GM12878 (cell line): ENCODE data around the gene ARHGAP6. TPM values are rescaled to one million over a fixed set of nuclear protein-coding genes. Genes with fewer than 3 reads are reported as not detected.
A peak's percentile ranks its signal among the peaks of the same experiment; 100 is the strongest.

Experiments
- ATAC-seq: fragments of 200-7000 bp; cut with Tn5 transposase; 3 replicates; pipeline ENCODE4 v1.9.1; 2020; ENCODE audit warnings: mild to moderate bottlenecking, moderate library complexity
- BruUV-seq: library from RNA; stranded (reverse); fragments of 400-500 nt; replicated peaks from 2 replicates; lab custom pipeline; 2021; lab: Mats Ljungman, UMichigan
- CTCF ChIA-PET: fragments of 300-600 bp; sonication (Branson Sonifier 250); formaldehyde crosslinking; extraction: SDS; loops from one replicate; lab custom pipeline; 2021; ENCODE audit warnings: inconsistent platforms; lab: Yijun Ruan, JAX
- POLR2A ChIA-PET: fragments of 350-600 bp; formaldehyde crosslinking; extraction: SDS; loops from one replicate; lab custom pipeline; 2021; ENCODE audit warnings: inconsistent platforms; lab: Charles Lee
- RAD21 ChIA-PET: fragments of 300-600 bp; sonication (Branson Sonifier 250); formaldehyde crosslinking; loops from one replicate; lab custom pipeline; 2023; ENCODE audit warnings: antibody characterized with exemption; ENCODE audit not compliant: unreplicated experiment; lab: Charles Lee
- SMC1A ChIA-PET: fragments of 300-600 bp; sonication (Branson Sonifier 250); formaldehyde crosslinking; loops from one replicate; lab custom pipeline; 2023; ENCODE audit not compliant: unreplicated experiment, uncharacterized antibody; lab: Charles Lee
- DNase-seq: peaks from one replicate; pipeline ENCODE4 v3.0.0-alpha.2; 2011; ENCODE audit warnings: low read depth, low spot score
- FAIRE-seq: peaks from 3 replicates; lab custom pipeline; 2011; peaks lifted over from hg19 to GRCh38; lab: Jason Lieb, UNC
- H2AFZ ChIP-seq: 2 replicates; pipeline ENCODE4 v1.6.0; 2011; ENCODE audit warnings: low read depth, low read length, control low read depth; ENCODE audit not compliant: control insufficient read depth
- H3K27ac ChIP-seq: 2 replicates; pipeline ENCODE4 v1.5.1; 2011; ENCODE audit warnings: control low read depth; ENCODE audit not compliant: control insufficient read depth, insufficient read depth
- H3K27me3 ChIP-seq, 2 experiments: replicated peaks in 1 of 2; 2 replicates each; pipeline versions ENCODE4 v1.6.0 to v1.6.1; 2011; ENCODE audit warnings: low read length in 1 of 2; ENCODE audit not compliant: control insufficient read depth in 2 of 2, insufficient read depth in 2 of 2
- H3K36me3 ChIP-seq, 2 experiments: 2 replicates each; pipeline ENCODE4 v1.5.1; 2011; ENCODE audit warnings: low read length in 1 of 2; ENCODE audit not compliant: control insufficient read depth in 2 of 2, insufficient read depth in 2 of 2
- H3K4me1 ChIP-seq: 2 replicates; pipeline ENCODE4 v1.6.1; 2011; ENCODE audit warnings: mild to moderate bottlenecking, low read length, moderate library complexity, mixed read lengths; ENCODE audit not compliant: control insufficient read depth, insufficient read depth
- H3K4me2 ChIP-seq: 2 replicates; pipeline ENCODE4 v1.6.0; 2011; ENCODE audit warnings: control low read depth; ENCODE audit not compliant: control insufficient read depth, insufficient read depth
- H3K4me3 ChIP-seq: fragments of 200-600 bp; sonication (generic); 2 replicates; pipeline ENCODE4 v1.5.1; 2016
- H3K79me2 ChIP-seq: 2 replicates; pipeline ENCODE4 v1.6.0; 2011; ENCODE audit warnings: low read length; ENCODE audit not compliant: control insufficient read depth, insufficient read depth
- H3K9ac ChIP-seq: 2 replicates; pipeline ENCODE4 v1.8.0; 2011; ENCODE audit warnings: low read length, control low read depth, mixed read lengths; ENCODE audit not compliant: control insufficient read depth, insufficient read depth
- H3K9me3 ChIP-seq: replicated peaks from 3 replicates; pipeline ENCODE4 v1.5.1; 2011; ENCODE audit warnings: mild to moderate bottlenecking, low read length; ENCODE audit not compliant: control insufficient read depth, insufficient read depth
- H4K20me1 ChIP-seq: 2 replicates; pipeline ENCODE4 v1.6.0; 2011; ENCODE audit not compliant: control insufficient read depth, insufficient read depth
- CTCF ChIP-seq, 3 experiments: IDR thresholded peaks in 2 of 3; conservative IDR thresholded peaks in 1 of 3; 2 replicates each; pipeline ENCODE4 v1.5.1; 2011; ENCODE audit warnings: low read depth in 3 of 3, low read length in 3 of 3, mild to moderate bottlenecking in 3 of 3, control low read depth in 2 of 3, moderate library complexity in 2 of 3, inconsistent platforms in 1 of 3, mixed read lengths in 1 of 3; ENCODE audit not compliant: control insufficient read depth in 2 of 3, insufficient read depth in 1 of 3; ENCODE audit errors: extremely low read depth in 1 of 3
- EZH2 ChIP-seq: IDR thresholded peaks from 2 replicates; pipeline ENCODE4 v1.6.1; 2012; ENCODE audit warnings: low read depth, mild to moderate bottlenecking, control low read depth, inconsistent platforms, low read length, borderline replicate concordance; ENCODE audit not compliant: control insufficient read depth
- RAD21 ChIP-seq: IDR thresholded peaks from 2 replicates; pipeline ENCODE4 v1.6.1; 2011; ENCODE audit warnings: mild to moderate bottlenecking, low read depth, low read length, moderate library complexity; ENCODE audit not compliant: insufficient read depth
- WGBS: methylation state at CpG from one replicate; pipeline ENCODE4 v1.1.6; 2016; ENCODE audit warnings: low lambda C conversion rate; ENCODE audit not compliant: insufficient replicate concordance, insufficient coverage; ENCODE audit errors: missing lambda C conversion rate; 5-methylcytosine and 5-hydroxymethylcytosine counted together
- in situ Hi-C: fragments of 300-500 bp; cut with MboI; formaldehyde crosslinking; loops from 9 replicates; pipeline ENCODE4 v1.14.3; 2018; ENCODE audit warnings: mixed read lengths
- intact Hi-C: fragments of 100-400 bp; cut with micrococcal nuclease; formaldehyde crosslinking; loops from one replicate; pipeline ENCODE4 v1.14.2; 2022; ENCODE audit not compliant: unreplicated experiment
- polyA plus RNA-seq, 11 experiments: library from polyadenylated mRNA; depleted of rRNA in 4 of 11; unstranded in 6 of 11; stranded (reverse) in 5 of 11; fragments of >200 nt; fragmentation: Nextera tagmentation in 4 of 11; fragmentation: Illumina TruSeq in 1 of 11; extraction: Ambion mirVana in 4 of 11; extraction: Trizol in 1 of 11; gene quantifications; 1 replicate in 1 of 11; 2 replicates in 10 of 11; pipeline versions ENCODE4 v1.2.1 to v1.2.3, GENCODE V29; 2011 to 2016; ENCODE audit warnings: inconsistent platforms in 2 of 11, missing spikeins in 2 of 11, low read depth in 1 of 11
- total RNA-seq, 4 experiments: library from RNA; depleted of rRNA in 3 of 4; stranded (reverse); fragments of >200 nt in 3 of 4; fragmentation: Illumina TruSeq in 1 of 4; extraction: Trizol in 1 of 4; gene quantifications; 2 replicates each; pipeline versions ENCODE4 v1.2.1 to v1.2.3, GENCODE V29; 2013 to 2021
- TF ChIP-seq, protein P1 (sequence below): IDR thresholded peaks from 2 replicates; pipeline ENCODE4 v1.6.1; 2012; ENCODE audit warnings: mild to moderate bottlenecking, low read depth, low read length

Gene ARHGAP6
- total and polyA plus RNA-seq, 10 of the 15 experiments (the other 5 are each of a cell fraction or from before 2014, with no cell fraction given), result 0.20 to 1.8 (median 0.76) TPM

GRCh38 chrX:11427453-11428071 lies 238.2 kb downstream of the ARHGAP6 start:
- ChIA-PET CTCF (no interaction called here), POLR2A (no interaction called here), SMC1A (no interaction called here), RAD21 (no interaction called here)
- Histone ChIP-seq H3K9me3 (no peaks in the 10 kb centered on the region), H3K36me3 (no peaks in the 10 kb centered on the region), H2AFZ (peak overlapping the region; percentile 47), H4K20me1 (no peaks in the 10 kb centered on the region), H3K27ac (no peak overlapping the region), H3K9ac (no peak overlapping the region), H3K4me1 (no peaks in the 10 kb centered on the region; the same call in 1 of the 2 replicates), H3K4me2 (0 out of 2 replicates have a peak overlapping the region, but pooled peaks have one; percentile 25), H3K4me3 (no peak overlapping the region; the same call in 1 of the 2 replicates), H3K79me2 (no peaks in the 10 kb centered on the region), H3K27me3 (no peaks in the 10 kb centered on the region)
- no TSS peak for BruUV-seq
- in situ Hi-C loops, result no loop called here
- FAIRE-seq, result no peak
- no peak for DNase-seq
- WGBS, result 67% methylated on average over 37 of the region's 57 CpGs
- ATAC-seq, result peak; percentile 54
- TF ChIP-seq, protein P1, sequence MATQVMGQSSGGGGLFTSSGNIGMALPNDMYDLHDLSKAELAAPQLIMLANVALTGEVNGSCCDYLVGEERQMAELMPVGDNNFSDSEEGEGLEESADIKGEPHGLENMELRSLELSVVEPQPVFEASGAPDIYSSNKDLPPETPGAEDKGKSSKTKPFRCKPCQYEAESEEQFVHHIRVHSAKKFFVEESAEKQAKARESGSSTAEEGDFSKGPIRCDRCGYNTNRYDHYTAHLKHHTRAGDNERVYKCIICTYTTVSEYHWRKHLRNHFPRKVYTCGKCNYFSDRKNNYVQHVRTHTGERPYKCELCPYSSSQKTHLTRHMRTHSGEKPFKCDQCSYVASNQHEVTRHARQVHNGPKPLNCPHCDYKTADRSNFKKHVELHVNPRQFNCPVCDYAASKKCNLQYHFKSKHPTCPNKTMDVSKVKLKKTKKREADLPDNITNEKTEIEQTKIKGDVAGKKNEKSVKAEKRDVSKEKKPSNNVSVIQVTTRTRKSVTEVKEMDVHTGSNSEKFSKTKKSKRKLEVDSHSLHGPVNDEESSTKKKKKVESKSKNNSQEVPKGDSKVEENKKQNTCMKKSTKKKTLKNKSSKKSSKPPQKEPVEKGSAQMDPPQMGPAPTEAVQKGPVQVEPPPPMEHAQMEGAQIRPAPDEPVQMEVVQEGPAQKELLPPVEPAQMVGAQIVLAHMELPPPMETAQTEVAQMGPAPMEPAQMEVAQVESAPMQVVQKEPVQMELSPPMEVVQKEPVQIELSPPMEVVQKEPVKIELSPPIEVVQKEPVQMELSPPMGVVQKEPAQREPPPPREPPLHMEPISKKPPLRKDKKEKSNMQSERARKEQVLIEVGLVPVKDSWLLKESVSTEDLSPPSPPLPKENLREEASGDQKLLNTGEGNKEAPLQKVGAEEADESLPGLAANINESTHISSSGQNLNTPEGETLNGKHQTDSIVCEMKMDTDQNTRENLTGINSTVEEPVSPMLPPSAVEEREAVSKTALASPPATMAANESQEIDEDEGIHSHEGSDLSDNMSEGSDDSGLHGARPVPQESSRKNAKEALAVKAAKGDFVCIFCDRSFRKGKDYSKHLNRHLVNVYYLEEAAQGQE, result no peak
- TF ChIP-seq RAD21 (0 out of 2 replicates have a peak, but pooled peaks have one; percentile 13), CTCF (IDR thresholded peaks at IDR 0.05 in 2 of 3, conservative IDR thresholded peaks at IDR 0.05 in 1 of 3; ENCODE audit: control insufficient read depth in 2 of 3, extremely low read depth in 1 of 3, insufficient read depth in 1 of 3, low read depth in 3 of 3, low read length in 3 of 3) (0 out of 6 replicates have a peak, but pooled peaks of 2 of the 3 experiments have one; percentile 14 to 21), EZH2 (no peak)
- intact Hi-C loops, result loop anchor here (5.0 kb wide), 1 partner anchor 45 kb away; no protein-coding TSS in a partner anchor
